LNCAP (cell line): ENCODE results near the gene UTP18.

Experiments
- TF ChIP-seq, protein P1 (sequence below): fragments of 450-650 bp; IDR thresholded peaks from 2 replicates; pipeline ENCODE4 v1.5.1; 2017; ENCODE audit warnings: mild to moderate bottlenecking

UTP18 gene

GRCh38 chr17:51251010-51251409, 9.3 kb upstream of the UTP18 start:
- TF ChIP-seq, protein P1, sequence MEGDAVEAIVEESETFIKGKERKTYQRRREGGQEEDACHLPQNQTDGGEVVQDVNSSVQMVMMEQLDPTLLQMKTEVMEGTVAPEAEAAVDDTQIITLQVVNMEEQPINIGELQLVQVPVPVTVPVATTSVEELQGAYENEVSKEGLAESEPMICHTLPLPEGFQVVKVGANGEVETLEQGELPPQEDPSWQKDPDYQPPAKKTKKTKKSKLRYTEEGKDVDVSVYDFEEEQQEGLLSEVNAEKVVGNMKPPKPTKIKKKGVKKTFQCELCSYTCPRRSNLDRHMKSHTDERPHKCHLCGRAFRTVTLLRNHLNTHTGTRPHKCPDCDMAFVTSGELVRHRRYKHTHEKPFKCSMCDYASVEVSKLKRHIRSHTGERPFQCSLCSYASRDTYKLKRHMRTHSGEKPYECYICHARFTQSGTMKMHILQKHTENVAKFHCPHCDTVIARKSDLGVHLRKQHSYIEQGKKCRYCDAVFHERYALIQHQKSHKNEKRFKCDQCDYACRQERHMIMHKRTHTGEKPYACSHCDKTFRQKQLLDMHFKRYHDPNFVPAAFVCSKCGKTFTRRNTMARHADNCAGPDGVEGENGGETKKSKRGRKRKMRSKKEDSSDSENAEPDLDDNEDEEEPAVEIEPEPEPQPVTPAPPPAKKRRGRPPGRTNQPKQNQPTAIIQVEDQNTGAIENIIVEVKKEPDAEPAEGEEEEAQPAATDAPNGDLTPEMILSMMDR: no peak

- TF ChIP-seq, protein P1: no peak
Measured at GRCh38 chr17:51255673-51256072, 4.7 kb upstream of the UTP18 start.

- TF ChIP-seq, protein P1: no peak
Measured at GRCh38 chr17:51256101-51256500, 4.2 kb upstream of the UTP18 start.

DNA sequence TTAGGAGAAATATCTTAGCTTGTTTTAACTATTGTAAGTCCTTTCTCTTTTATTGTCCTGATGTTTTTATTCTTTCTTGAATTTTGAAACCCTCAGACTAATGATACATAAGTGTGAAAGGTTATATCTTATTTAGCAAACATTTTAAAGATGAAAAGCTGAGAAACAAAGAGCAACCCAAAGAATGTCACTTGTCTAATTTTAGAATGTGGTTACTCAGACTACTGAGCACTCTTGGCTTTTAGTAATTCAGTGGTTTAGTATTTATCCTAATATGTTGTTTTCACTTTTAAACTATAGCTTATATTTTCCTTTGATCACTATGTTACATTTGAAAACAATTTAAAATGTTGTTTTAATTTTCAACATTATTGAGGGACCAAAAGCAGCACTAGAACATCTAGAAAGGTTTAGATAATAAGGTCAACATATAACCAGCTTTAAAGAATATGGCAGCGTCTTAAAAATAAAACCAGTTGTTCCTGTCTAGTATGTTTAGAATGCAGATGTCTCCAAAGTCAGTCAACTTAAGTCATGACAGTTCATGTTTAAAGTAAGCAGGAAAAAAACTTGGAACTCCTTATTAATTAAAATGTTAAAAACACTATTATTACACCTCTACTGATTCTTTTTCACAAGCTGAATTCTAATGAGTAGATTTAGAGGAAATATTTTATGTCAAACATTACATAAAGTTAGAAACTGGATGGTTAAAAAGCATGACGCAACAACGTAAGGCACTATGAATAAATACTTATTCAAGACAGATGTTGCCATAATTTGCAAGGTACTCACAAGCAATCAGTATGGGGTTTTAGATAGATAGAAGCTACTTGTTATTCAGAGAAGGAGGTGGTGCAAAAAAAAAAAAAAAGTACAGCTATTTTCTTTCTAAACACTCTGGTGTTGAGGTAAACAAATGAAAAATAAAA, 2.9 kb upstream of the UTP18 start:
- TF ChIP-seq, protein P1: no peak

DNA sequence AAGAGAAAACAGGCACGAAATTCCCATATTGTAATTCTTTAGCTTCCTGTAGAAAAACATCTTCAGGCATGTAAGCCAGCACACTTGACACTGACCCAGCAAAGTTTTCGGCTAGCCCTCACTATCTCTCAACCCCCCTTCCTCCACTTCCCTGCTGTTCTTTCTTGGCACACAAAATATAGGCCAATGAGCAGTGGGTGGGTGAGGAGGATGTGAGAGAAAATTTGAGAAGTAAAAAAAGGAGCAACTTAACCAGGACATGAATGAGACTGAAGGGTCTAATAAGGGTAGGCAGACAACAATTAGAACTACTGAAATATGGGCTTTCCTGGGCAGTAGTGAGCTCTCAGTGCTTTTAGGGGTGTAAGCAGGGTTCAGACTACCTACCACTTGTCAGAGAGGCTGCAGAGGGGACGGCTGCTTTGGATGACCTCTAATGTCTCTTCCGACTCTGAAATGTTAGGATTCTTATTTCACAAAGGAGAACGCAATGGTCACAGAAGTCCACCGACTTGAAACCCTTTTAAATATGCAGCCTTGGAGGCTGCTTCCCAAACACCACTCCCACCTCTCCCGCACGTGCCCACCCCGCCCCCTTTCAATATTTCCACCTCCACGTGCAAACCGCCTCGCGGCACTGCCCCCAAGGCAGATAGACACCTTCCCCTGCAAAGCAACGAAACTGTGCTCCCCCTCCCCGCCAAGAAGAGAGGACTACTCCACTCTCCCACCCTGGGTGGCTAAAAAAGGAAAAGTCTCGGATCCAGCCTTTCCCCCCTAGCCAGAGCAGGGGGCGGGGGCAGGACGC, 1.4 kb upstream of the UTP18 start:
- TF ChIP-seq, protein P1: no peak

DNA sequence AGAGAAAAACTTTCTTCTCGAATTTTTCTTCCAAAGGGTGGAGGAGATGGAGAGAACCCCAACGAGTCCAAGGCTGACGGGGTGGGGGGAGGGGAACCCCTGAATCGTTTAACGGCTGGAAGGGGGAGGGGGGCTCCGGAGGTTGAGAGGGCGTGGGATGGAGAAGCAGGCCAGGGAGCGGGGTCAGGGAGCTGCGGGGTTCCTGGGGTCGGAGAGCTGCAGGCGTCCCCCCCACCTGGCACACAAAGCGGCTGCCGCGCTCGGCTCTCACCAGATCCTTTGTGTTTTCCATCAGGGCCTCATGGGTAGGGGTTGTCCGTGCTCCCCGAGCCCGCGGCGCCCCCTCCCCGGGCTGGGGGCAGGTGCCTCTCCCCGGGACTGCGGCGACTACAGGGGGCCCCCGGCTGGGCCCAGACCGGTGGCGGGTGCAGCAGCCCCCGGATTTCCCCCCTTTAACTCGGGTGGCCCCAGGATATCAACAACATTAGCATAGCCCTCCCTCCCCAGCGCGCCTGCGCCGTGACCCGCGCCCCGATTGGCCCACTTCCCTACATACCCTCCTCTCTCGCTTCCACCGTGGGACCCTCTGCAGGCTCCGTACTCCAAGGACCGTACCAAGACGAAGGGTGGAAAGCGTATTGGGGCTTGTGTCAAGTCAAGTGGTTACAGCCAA, 646 bp upstream of the UTP18 start, which contains the start of gene MBTD1:
MBTD1 (minus strand) TSS at position 486 of the 673 bp plus-strand sequence. CDS start 34,888 bp downstream, outside the sequence.
- TF ChIP-seq, protein P1: no peak
